BLaER1 treated with 17β-estradiol and CSF1 and Interleukin-3, amounts not matched to agents 10 nM and 100 nM (cell line): ENCODE measurements around the gene DNAJB6.

ENCODE experiments used
- H3K27ac ChIP-seq, 11 experiments: shearing (Covaris generic); formaldehyde crosslinking; 2 replicates each; pipeline ENCODE4 v1.8.1; 2022
- H3K27me3 ChIP-seq, 11 experiments: shearing (Covaris generic); formaldehyde crosslinking; 2 replicates each; pipeline ENCODE4 v1.8.1; 2022
- H3K36me3 ChIP-seq, 11 experiments: shearing (Covaris generic); formaldehyde crosslinking; 2 replicates each; pipeline ENCODE4 v1.8.1; 2022
- H3K4me1 ChIP-seq, 10 experiments: shearing (Covaris generic); formaldehyde crosslinking; 2 replicates each; pipeline ENCODE4 v1.8.1; 2022
- H3K4me2 ChIP-seq, 11 experiments: shearing (Covaris generic); formaldehyde crosslinking; 2 replicates each; pipeline ENCODE4 v1.8.1; 2022
- H3K4me3 ChIP-seq, 10 experiments: shearing (Covaris generic); formaldehyde crosslinking; 2 replicates each; pipeline ENCODE4 v1.8.1; 2022
- H3K9ac ChIP-seq, 11 experiments: shearing (Covaris generic); formaldehyde crosslinking; 2 replicates each; pipeline ENCODE4 v1.8.1; 2022
- H3K9me3 ChIP-seq, 11 experiments: shearing (Covaris generic); formaldehyde crosslinking; replicated peaks in 1 of 11; 2 replicates each; pipeline ENCODE4 v1.8.1; 2022
- H4K20me1 ChIP-seq, 11 experiments: shearing (Covaris generic); formaldehyde crosslinking; 2 replicates each; pipeline ENCODE4 v1.8.1; 2022
- Cebpa-rat ChIP-seq, 11 experiments: shearing (Covaris generic); IDR thresholded peaks; 2 replicates each; pipeline ENCODE4 v1.8.1; 2022

Gene DNAJB6

DNA sequence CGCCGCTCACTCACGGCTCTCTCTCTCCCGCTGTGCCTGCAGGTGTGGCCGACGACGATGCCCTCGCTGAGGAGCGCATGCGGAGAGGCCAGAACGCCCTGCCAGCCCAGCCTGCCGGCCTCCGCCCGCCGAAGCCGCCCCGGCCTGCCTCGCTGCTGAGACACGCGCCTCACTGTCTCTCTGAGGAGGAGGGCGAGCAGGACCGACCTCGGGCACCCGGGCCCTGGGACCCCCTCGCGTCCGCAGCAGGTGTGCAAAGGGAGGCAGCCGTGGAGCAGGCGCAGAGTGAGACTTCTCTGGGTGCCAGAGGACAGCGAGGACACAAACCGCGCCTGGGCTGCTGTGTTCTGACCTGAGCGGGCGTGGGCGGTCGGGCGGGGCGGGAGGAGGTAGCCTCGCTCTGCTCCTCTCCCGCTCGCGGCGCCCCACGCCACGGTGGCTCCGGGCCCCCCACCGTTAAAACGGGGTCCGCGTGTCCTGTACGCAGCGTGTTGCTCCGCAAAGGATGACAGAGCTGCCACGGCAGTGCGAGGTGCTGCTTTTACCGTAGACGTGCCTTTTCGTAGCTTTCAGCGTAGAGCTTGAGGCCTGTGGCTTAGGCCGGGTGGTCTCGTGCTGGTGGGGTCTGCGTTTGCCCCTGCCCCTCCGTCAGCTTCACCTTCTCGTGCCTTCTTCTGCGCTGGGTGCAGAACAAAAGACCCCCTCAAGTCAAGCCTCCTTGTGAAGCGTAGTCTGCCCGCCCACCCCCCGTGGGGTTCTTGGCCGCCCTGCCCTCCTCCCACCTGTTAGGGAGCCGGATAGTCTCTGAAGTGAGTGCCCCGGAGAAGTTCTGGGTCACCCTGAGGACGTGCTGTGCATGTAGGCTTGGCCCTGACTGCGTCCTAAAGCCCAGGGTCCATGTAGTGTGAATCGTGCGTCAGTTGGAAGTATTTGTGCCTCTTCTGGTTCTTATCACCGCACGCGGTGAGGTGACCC, 73.2 kb downstream of the DNAJB6 start:
- Histone ChIP-seq H3K36me3 (peaks cover 35 to 99% (median 93%) of the 10 kb centered on the region in 11 experiments), H4K20me1 (peaks cover 6 to 99% (median 86%) of the 10 kb centered on the region in 11 experiments; a peak in 21 of 22 replicates), H3K4me1 (peaks cover 18 to 85% (median 47%) of the 10 kb centered on the region in 10 experiments), H3K27ac (0 out of 22 replicates have a peak overlapping the region, but pooled peaks of 1 of the 11 experiments have one; percentile 20), H3K9me3 (no peaks in the 10 kb centered on the region), H3K9ac (no peak overlapping the region), H3K27me3 (no peaks in the 10 kb centered on the region), H3K4me2 (no peak overlapping the region), H3K4me3 (no peak overlapping the region)
- TF ChIP-seq Cebpa-rat (IDR thresholded peaks at IDR 0.05): no peak

DNA sequence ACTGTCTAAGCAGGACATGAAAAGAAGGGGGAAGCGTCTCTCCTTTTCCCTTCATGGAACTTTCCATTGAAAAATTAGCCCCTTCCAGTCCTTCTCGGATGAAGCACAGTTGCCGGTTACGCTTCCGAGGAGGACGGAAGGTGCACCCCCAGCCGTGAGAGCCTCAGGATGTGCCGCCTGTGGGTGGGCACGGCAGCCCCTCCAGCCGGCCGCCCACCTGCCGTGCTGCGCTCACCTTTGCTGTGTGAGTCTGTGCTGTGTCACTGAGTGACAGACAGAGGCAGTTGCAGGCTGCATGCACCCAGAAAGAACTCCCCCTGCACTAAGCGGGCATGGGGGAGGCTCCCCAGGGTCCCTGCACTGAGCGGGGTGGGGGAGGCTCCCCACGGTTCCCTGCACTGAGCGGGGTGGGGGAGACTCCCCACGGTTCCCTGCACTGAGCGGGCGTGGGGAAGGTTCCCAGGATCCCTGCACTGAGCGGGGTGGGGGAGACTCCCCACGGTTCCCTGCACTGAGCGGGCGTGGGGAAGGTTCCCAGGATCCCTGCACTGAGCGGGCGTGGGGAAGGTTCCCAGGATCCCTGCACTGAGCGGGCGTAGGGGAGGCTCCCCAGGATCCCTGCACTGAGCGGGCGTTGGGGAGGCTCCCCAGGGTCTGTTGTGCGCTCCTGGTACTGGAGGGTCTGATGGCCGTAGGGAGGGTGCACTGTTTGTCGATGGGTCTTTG, 74.2 kb downstream of the DNAJB6 start:
- Histone ChIP-seq H3K9me3 (no peaks in the 10 kb centered on the region), H3K4me1 (peaks cover 12 to 76% (median 38%) of the 10 kb centered on the region in 10 experiments; a peak in 18 of 20 replicates), H3K4me2 (peak overlapping the region in 3 of 11 experiments; percentile 29 to 72 (median 46); a peak in 5 of 22 replicates), H3K27ac (peak overlapping the region in 2 of 11 experiments; percentile 27 to 53; a peak in 4 of 22 replicates), H3K27me3 (no peaks in the 10 kb centered on the region), H3K36me3 (peaks cover 36 to 99% (median 96%) of the 10 kb centered on the region in 11 experiments), H3K9ac (no peak overlapping the region), H4K20me1 (peaks cover 4 to 99% (median 86%) of the 10 kb centered on the region in 11 experiments; a peak in 20 of 22 replicates), H3K4me3 (no peak overlapping the region)
- TF ChIP-seq Cebpa-rat (IDR thresholded peaks at IDR 0.05): no peak

DNA sequence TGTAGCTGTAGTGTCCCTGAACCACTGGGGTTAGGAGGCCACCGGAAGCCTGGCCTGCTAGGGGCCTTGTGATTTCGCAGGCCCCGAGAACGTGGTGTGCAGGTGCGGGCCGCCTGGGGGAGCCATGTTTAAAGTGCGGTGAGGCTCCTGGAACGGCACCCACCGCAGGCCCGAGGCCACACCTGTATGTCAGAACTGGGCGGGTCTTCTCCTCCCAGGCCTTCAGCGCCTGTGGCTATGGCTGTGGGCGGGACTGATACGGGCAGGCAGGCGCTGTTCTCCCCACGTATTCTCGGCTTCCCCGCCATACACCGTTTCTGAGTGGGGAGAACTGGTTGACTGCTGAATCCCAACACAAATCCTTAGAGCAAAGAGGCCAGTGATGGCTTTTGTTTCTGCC, 74.8 kb downstream of the DNAJB6 start:
- Histone ChIP-seq H3K27ac (peak overlapping the region in 4 of 11 experiments; percentile 3 to 53 (median 22); a peak in 5 of 22 replicates), H3K36me3 (peaks cover 36 to 99% (median 96%) of the 10 kb centered on the region in 11 experiments), H3K9ac (no peak overlapping the region), H3K4me1 (peaks cover 12 to 70% (median 34%) of the 10 kb centered on the region in 10 experiments; a peak in 18 of 20 replicates), H3K4me2 (peak overlapping the region in 3 of 11 experiments; percentile 29 to 72 (median 46); a peak in 6 of 22 replicates), H3K4me3 (no peak overlapping the region), H3K9me3 (no peaks in the 10 kb centered on the region), H4K20me1 (peaks cover 4 to 98% (median 83%) of the 10 kb centered on the region in 11 experiments; a peak in 20 of 22 replicates), H3K27me3 (no peaks in the 10 kb centered on the region)
- no peak for TF ChIP-seq Cebpa-rat (IDR thresholded peaks at IDR 0.05)

GRCh38 chr7:157412021-157412443, 75.2 kb downstream of the DNAJB6 start:
- H3K9me3 ChIP-seq: no peaks in the 10 kb centered on the region
- peaks cover 12 to 65% (median 32%) of the 10 kb centered on the region in 10 experiments; a peak in 18 of 20 replicates for H3K4me1 ChIP-seq
- H3K4me3 ChIP-seq: no peak overlapping the region
- peak overlapping the region in 3 of 11 experiments; percentile 18 to 53 (median 27); a peak in 4 of 22 replicates for H3K27ac ChIP-seq
- H3K9ac ChIP-seq: no peak overlapping the region
- peaks cover 4 to 98% (median 81%) of the 10 kb centered on the region in 11 experiments; a peak in 20 of 22 replicates for H4K20me1 ChIP-seq
- no peaks in the 10 kb centered on the region for H3K27me3 ChIP-seq
- TF ChIP-seq Cebpa-rat (IDR thresholded peaks at IDR 0.05): no peak
- H3K4me2 ChIP-seq: peak overlapping the region in 2 of 11 experiments; percentile 46 to 72; a peak in 4 of 22 replicates
- peaks cover 36 to 99% (median 96%) of the 10 kb centered on the region in 11 experiments for H3K36me3 ChIP-seq

- Histone ChIP-seq H3K9me3 (no peaks in the 10 kb centered on the region), H4K20me1 (peaks cover under 1 to 97% (median 77%) of the 10 kb centered on the region in 11 experiments; a peak in 19 of 22 replicates), H3K27me3 (no peaks in the 10 kb centered on the region), H3K36me3 (peaks cover 39 to 99% (median 96%) of the 10 kb centered on the region in 11 experiments), H3K9ac (peak overlapping the region in 1 of 11 experiments; percentile 5; a peak in 1 of 22 replicates), H3K4me2 (peak overlapping the region in 2 of 11 experiments; percentile 7 to 72; a peak in 4 of 22 replicates), H3K4me1 (peaks cover 12 to 59% (median 28%) of the 10 kb centered on the region in 10 experiments; a peak in 18 of 20 replicates), H3K4me3 (no peak overlapping the region), H3K27ac (peak overlapping the region in 3 of 11 experiments; percentile 6 to 34 (median 12); a peak in 1 of 22 replicates)
- TF ChIP-seq Cebpa-rat (IDR thresholded peaks at IDR 0.05): no peak
These were observed 75.8 kb downstream of the DNAJB6 start for GRCh38 chr7:157412491-157413180.

GRCh38 chr7:157413881-157414701, 77.3 kb downstream of the DNAJB6 start:
- H3K4me3 ChIP-seq: no peak overlapping the region
- H3K27me3 ChIP-seq: no peaks in the 10 kb centered on the region
- no peaks in the 10 kb centered on the region for H3K9me3 ChIP-seq
- 0 out of 22 replicates have a peak overlapping the region, but pooled peaks of 1 of the 11 experiments have one; percentile 2 for H3K27ac ChIP-seq
- H3K36me3 ChIP-seq: peaks cover 44 to 99% (median 92%) of the 10 kb centered on the region in 11 experiments
- peaks cover 12 to 45% (median 20%) of the 10 kb centered on the region in 10 experiments; a peak in 18 of 20 replicates for H3K4me1 ChIP-seq
- H3K9ac ChIP-seq: no peak overlapping the region
- no peak for TF ChIP-seq Cebpa-rat (IDR thresholded peaks at IDR 0.05)
- H4K20me1 ChIP-seq: peaks cover 0 to 94% (median 63%) of the 10 kb centered on the region in 11 experiments; a peak in 19 of 22 replicates
- 0 out of 22 replicates have a peak overlapping the region, but pooled peaks of 1 of the 11 experiments have one; percentile 16 for H3K4me2 ChIP-seq

- TF ChIP-seq Cebpa-rat (IDR thresholded peaks at IDR 0.05): no peak
- H3K4me2 ChIP-seq: no peak overlapping the region
- H3K9ac ChIP-seq: no peak overlapping the region
- peaks cover 12 to 39% (median 20%) of the 10 kb centered on the region in 10 experiments; a peak in 18 of 20 replicates for H3K4me1 ChIP-seq
- peaks cover 38 to 97% (median 86%) of the 10 kb centered on the region in 11 experiments for H3K36me3 ChIP-seq
- no peaks in the 10 kb centered on the region for H3K27me3 ChIP-seq
- no peaks in the 10 kb centered on the region for H3K9me3 ChIP-seq
- peaks cover 0 to 90% (median 57%) of the 10 kb centered on the region in 11 experiments; a peak in 19 of 22 replicates for H4K20me1 ChIP-seq
- no peak overlapping the region for H3K27ac ChIP-seq
- H3K4me3 ChIP-seq: no peak overlapping the region
These were observed 77.9 kb downstream of the DNAJB6 start for GRCh38 chr7:157414702-157415096.
